Skeletal muscle satellite cell (primary cell): ENCODE results near the gene ERN1.

Experiments used
- H3K27me3 ChIP-seq: 2 replicates; pipeline ENCODE4 v1.7.0; 2013; ENCODE audit warnings: low read length; ENCODE audit not compliant: control insufficient read depth, insufficient read depth
- H3K36me3 ChIP-seq: 2 replicates; pipeline ENCODE4 v1.7.0; 2013; ENCODE audit warnings: mild to moderate bottlenecking, control low read depth, low read length; ENCODE audit not compliant: insufficient read depth
- H3K4me1 ChIP-seq: 2 replicates; pipeline ENCODE4 v1.7.0; 2013; ENCODE audit warnings: low read length; ENCODE audit not compliant: control insufficient read depth, insufficient read depth
- H3K4me2 ChIP-seq: 2 replicates; pipeline ENCODE4 v1.7.0; 2013; ENCODE audit warnings: mild to moderate bottlenecking, low read length
- H3K4me3 ChIP-seq: 2 replicates; pipeline ENCODE4 v1.7.0; 2013; ENCODE audit warnings: low read length
- H3K9ac ChIP-seq: 2 replicates; pipeline ENCODE4 v1.7.0; 2013; ENCODE audit warnings: mild to moderate bottlenecking, low read depth, low read length, moderate library complexity
- H3K9me3 ChIP-seq: replicated peaks from 2 replicates; pipeline ENCODE4 v1.7.0; 2013; ENCODE audit warnings: mild to moderate bottlenecking, control low read depth, low read length

ERN1 gene

GRCh38 chr17:64115822-64116534 is 14.0 kb downstream of the ERN1 start:
- Histone ChIP-seq H3K4me3 (no peak overlapping the region), H3K36me3 (no peaks in the 10 kb centered on the region), H3K4me2 (peak overlapping the region; percentile 62), H3K9me3 (no peaks in the 10 kb centered on the region), H3K27me3 (no peaks in the 10 kb centered on the region), H3K9ac (no peak overlapping the region), H3K4me1 (peaks cover 26% of the 10 kb centered on the region)

- H3K9me3 ChIP-seq, result no peaks in the 10 kb centered on the region
- peaks cover 34% of the 10 kb centered on the region for H3K4me1 ChIP-seq
- peak overlapping the region; percentile 62 for H3K4me2 ChIP-seq
These were observed 14.8 kb downstream of the ERN1 start for GRCh38 chr17:64115043-64115698.

GRCh38 chr17:64113006-64113405 is 16.9 kb downstream of the ERN1 start:
- Histone ChIP-seq H3K4me1 (peaks cover 43% of the 10 kb centered on the region), H3K4me3 (no peak overlapping the region), H3K36me3 (no peaks in the 10 kb centered on the region), H3K4me2 (no peak overlapping the region), H3K9ac (no peak overlapping the region), H3K9me3 (no peaks in the 10 kb centered on the region), H3K27me3 (no peaks in the 10 kb centered on the region)

More at GRCh38 chr17:64115043-64115698, 14.8 kb downstream of the ERN1 start:
- H3K27me3 ChIP-seq, result no peaks in the 10 kb centered on the region
- H3K4me3 ChIP-seq, result peak overlapping the region; percentile 37
- no peak overlapping the region for H3K9ac ChIP-seq
- no peaks in the 10 kb centered on the region for H3K36me3 ChIP-seq

- Histone ChIP-seq H3K36me3 (no peaks in the 10 kb centered on the region), H3K27me3 (no peaks in the 10 kb centered on the region), H3K4me1 (peaks cover 50% of the 10 kb centered on the region), H3K9me3 (no peaks in the 10 kb centered on the region), H3K4me2 (no peak overlapping the region), H3K4me3 (no peak overlapping the region), H3K9ac (no peak overlapping the region)
These were observed 18.1 kb downstream of the ERN1 start for GRCh38 chr17:64111831-64112230.

- H3K9me3 ChIP-seq, result no peaks in the 10 kb centered on the region
- H3K4me2 ChIP-seq, result peak overlapping the region; percentile 50
- no peaks in the 10 kb centered on the region for H3K27me3 ChIP-seq
- no peak overlapping the region for H3K4me3 ChIP-seq
- peaks cover 48% of the 10 kb centered on the region for H3K4me1 ChIP-seq
- H3K9ac ChIP-seq, result peak overlapping the region; percentile 10
- H3K36me3 ChIP-seq, result no peaks in the 10 kb centered on the region
These were observed 19.4 kb downstream of the ERN1 start for GRCh38 chr17:64110379-64111152.

GRCh38 chr17:64109400-64109799 is 20.5 kb downstream of the ERN1 start:
- H3K4me2 ChIP-seq, result peak overlapping the region; percentile 50
- H3K9ac ChIP-seq, result peak overlapping the region; percentile 68
- no peaks in the 10 kb centered on the region for H3K9me3 ChIP-seq
- H3K36me3 ChIP-seq, result no peaks in the 10 kb centered on the region
- H3K27me3 ChIP-seq, result no peaks in the 10 kb centered on the region
- peaks cover 38% of the 10 kb centered on the region for H3K4me1 ChIP-seq
- peak overlapping the region; percentile 25 for H3K4me3 ChIP-seq

GRCh38 chr17:64107500-64108236 is 22.3 kb downstream of the ERN1 start:
- H3K27me3 ChIP-seq, result no peaks in the 10 kb centered on the region
- no peaks in the 10 kb centered on the region for H3K36me3 ChIP-seq
- peaks cover 51% of the 10 kb centered on the region for H3K4me1 ChIP-seq
- H3K4me2 ChIP-seq, result no peak overlapping the region
- no peaks in the 10 kb centered on the region for H3K9me3 ChIP-seq
- no peak overlapping the region for H3K4me3 ChIP-seq
- no peak overlapping the region for H3K9ac ChIP-seq

GRCh38 chr17:64106918-64107317 is 23.0 kb downstream of the ERN1 start:
- Histone ChIP-seq H3K9me3 (no peaks in the 10 kb centered on the region), H3K4me1 (peaks cover 51% of the 10 kb centered on the region), H3K27me3 (no peaks in the 10 kb centered on the region), H3K36me3 (no peaks in the 10 kb centered on the region), H3K9ac (no peak overlapping the region), H3K4me3 (no peak overlapping the region), H3K4me2 (no peak overlapping the region)

- H3K4me1 ChIP-seq, result peaks cover 32% of the 10 kb centered on the region
- no peak overlapping the region for H3K4me3 ChIP-seq
- H3K9me3 ChIP-seq, result no peaks in the 10 kb centered on the region
- no peak overlapping the region for H3K9ac ChIP-seq
- no peaks in the 10 kb centered on the region for H3K27me3 ChIP-seq
- H3K36me3 ChIP-seq, result no peaks in the 10 kb centered on the region
- H3K4me2 ChIP-seq, result no peak overlapping the region
These were observed 26.3 kb downstream of the ERN1 start for GRCh38 chr17:64103391-64104364.

GRCh38 chr17:64102627-64103390 is 27.1 kb downstream of the ERN1 start:
- H3K36me3 ChIP-seq, result no peaks in the 10 kb centered on the region
- no peak overlapping the region for H3K4me3 ChIP-seq
- H3K9ac ChIP-seq, result no peak overlapping the region
- no peaks in the 10 kb centered on the region for H3K27me3 ChIP-seq
- no peaks in the 10 kb centered on the region for H3K9me3 ChIP-seq
- H3K4me2 ChIP-seq, result no peak overlapping the region
- peaks cover 25% of the 10 kb centered on the region for H3K4me1 ChIP-seq
